NCI-H1436 treated with DMSO at 0.1 percent for 48 hours (cell line): ENCODE data around the gene KRTAP19-2.
"Not testable (repeated sequence)": the region's sequence is repeated elsewhere in the genome, so short reads cannot be mapped to it uniquely, and the experiment has no call there.

Experiments
- DNase-seq: peaks from one replicate; lab custom pipeline; 2025; lab: John Stamatoyannopoulos, UW

The KRTAP19-2 gene

GRCh38 chr21:30487336-30487735 is at the start of gene KRTAP19-2:
KRTAP19-2 (minus strand) TSS chr21:30487436; CDS start chr21:30487348, 88 bp downstream.
- DNase-seq: no peak

- DNase-seq: no peak
Observed at GRCh38 chr21:30518876-30519275, 31.6 kb upstream of the KRTAP19-2 start.

- no peak for DNase-seq
Observed at GRCh38 chr21:30515681-30516080, 28.4 kb upstream of the KRTAP19-2 start.

GRCh38 chr21:30505621-30506205 is 18.5 kb upstream of the KRTAP19-2 start:
- DNase-seq: not testable (repeated sequence)

- DNase-seq: no peak
Observed at GRCh38 chr21:30502041-30502440, 14.8 kb upstream of the KRTAP19-2 start, which contains the start of gene KRTAP19-5. KRTAP19-5 (minus strand) TSS chr21:30502141; CDS start chr21:30502090, 51 bp downstream.

- no peak for DNase-seq
Observed at GRCh38 chr21:30497065-30497464, 9.8 kb upstream of the KRTAP19-2 start, which contains the start of gene KRTAP19-4. KRTAP19-4 (minus strand) TSS chr21:30497165; CDS start chr21:30497110, 55 bp downstream.

- DNase-seq: no peak
Observed at GRCh38 chr21:30491963-30492428, 4.8 kb upstream of the KRTAP19-2 start, which contains the start of gene KRTAP19-3. KRTAP19-3 (minus strand) TSS chr21:30492013; CDS start chr21:30491957, 56 bp downstream.

GRCh38 chr21:30486180-30486579 is 1.1 kb downstream of the KRTAP19-2 start:
- DNase-seq: no peak

GRCh38 chr21:30482130-30482529 is 5.1 kb downstream of the KRTAP19-2 start:
- no peak for DNase-seq

GRCh38 chr21:30480145-30480544 is 7.1 kb downstream of the KRTAP19-2 start, which contains the start of gene KRTAP19-1:
KRTAP19-1 (minus strand) TSS chr21:30480367; CDS start chr21:30480317, 50 bp downstream.
- no peak for DNase-seq

- no peak for DNase-seq
Observed at GRCh38 chr21:30479259-30479658, 8.0 kb downstream of the KRTAP19-2 start.

- DNase-seq: no peak
Observed at GRCh38 chr21:30478004-30478403, 9.2 kb downstream of the KRTAP19-2 start.

GRCh38 chr21:30468900-30469714 is 18.1 kb downstream of the KRTAP19-2 start:
- DNase-seq: no peak

GRCh38 chr21:30463713-30464112 is 23.5 kb downstream of the KRTAP19-2 start:
- no peak for DNase-seq

GRCh38 chr21:30448514-30448913 is 38.7 kb downstream of the KRTAP19-2 start:
- no peak for DNase-seq

- DNase-seq: no peak
Observed at GRCh38 chr21:30447056-30447455, 40.2 kb downstream of the KRTAP19-2 start.

GRCh38 chr21:30444204-30444603 is 43.0 kb downstream of the KRTAP19-2 start:
- no peak for DNase-seq

- no peak for DNase-seq
Observed at GRCh38 chr21:30443226-30443625, 44.0 kb downstream of the KRTAP19-2 start.

- no peak for DNase-seq
Observed at GRCh38 chr21:30439975-30440374, 47.3 kb downstream of the KRTAP19-2 start, which contains the start of gene KRTAP15-1. KRTAP15-1 (plus strand) TSS chr21:30440275; CDS start chr21:30440328, 53 bp downstream.
